Subcutaneous adipose tissue (tissue), 4 donors: ENCODE data around the gene TRPV4. TPM values are rescaled to one million over a fixed set of nuclear protein-coding genes. Genes with fewer than 3 reads are reported as not detected.

Source experiments
- CTCF ChIP-seq: fragments of 450-650 bp; IDR thresholded peaks from one replicate; pipeline ENCODE4 v1.5.1; 2016; ENCODE audit warnings: low read depth, mild to moderate bottlenecking, control low read depth, antibody characterized with exemption, moderate library complexity
- total RNA-seq, 4 donors: library from RNA; depleted of rRNA; stranded (reverse); fragments of >200 nt; gene quantifications; one replicate each; pipeline ENCODE4 v1.1.0, GENCODE V29; 2016

The TRPV4 gene
- total RNA-seq, 4 donors from 2014 or later = 0.88 to 1.7 (median 1.2) TPM

- no peak for TF ChIP-seq CTCF
Measured at GRCh38 chr12:109822951-109823411, 10.2 kb downstream of the TRPV4 start.

GRCh38 chr12:109822416-109822815 is 10.8 kb downstream of the TRPV4 start:
- no peak for TF ChIP-seq CTCF

- TF ChIP-seq CTCF = no peak
Measured at GRCh38 chr12:109821968-109822367, 11.2 kb downstream of the TRPV4 start.

GRCh38 chr12:109820816-109821381 is 12.3 kb downstream of the TRPV4 start:
- no peak for TF ChIP-seq CTCF

GRCh38 chr12:109818905-109819500 is 14.2 kb downstream of the TRPV4 start:
- no peak for TF ChIP-seq CTCF

GRCh38 chr12:109818253-109818652 is 14.9 kb downstream of the TRPV4 start:
- TF ChIP-seq CTCF = no peak

GRCh38 chr12:109817627-109818231 is 15.5 kb downstream of the TRPV4 start:
- TF ChIP-seq CTCF = no peak
